ENCODE measurements around the gene PTTG2. TPM values are rescaled to one million over a fixed set of nuclear protein-coding genes. Genes with fewer than 3 reads are reported as not detected.
"Not testable (repeated sequence)": the region's sequence is repeated elsewhere in the genome, so short reads cannot be mapped to it uniquely, and the experiment has no call there.

The PTTG2 gene
- total RNA-seq, 1 experiment from 2014 or later: not detected

DNA sequence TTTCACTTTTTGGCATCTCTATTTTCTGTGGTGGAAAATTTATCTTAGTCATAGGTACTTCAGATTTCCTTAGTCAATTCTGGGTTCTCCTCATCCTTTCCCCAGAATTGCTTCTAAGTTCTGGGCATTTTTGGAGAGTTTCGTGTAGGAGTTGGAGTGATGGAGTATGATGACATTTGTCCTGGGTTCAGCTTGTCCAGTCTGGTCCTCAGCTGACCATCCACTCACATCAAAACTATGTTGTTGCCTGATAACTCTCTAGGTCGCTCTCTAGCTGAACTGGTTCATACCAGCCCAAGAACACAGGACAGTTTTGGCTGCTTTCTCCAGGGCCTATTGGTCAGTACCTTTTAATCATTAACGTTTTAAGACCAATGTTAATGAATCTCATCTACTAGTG, 13.2 kb downstream of the PTTG2 start:
- H3K4me1 Mint-ChIP-seq (ENCODE audit: low read depth, unreplicated experiment): peaks cover 7% of the 10 kb centered on the region
- no peak for DNase-seq
- no peak overlapping the region for H3K4me3 Mint-ChIP-seq (ENCODE audit: low read depth, unreplicated experiment)
- no peaks in the 10 kb centered on the region for H3K27me3 Mint-ChIP-seq (ENCODE audit: unreplicated experiment)
- H3K27ac Mint-ChIP-seq (ENCODE audit: unreplicated experiment): no peak overlapping the region
- peaks cover 3% of the 10 kb centered on the region for H3K9me3 Mint-ChIP-seq (ENCODE audit: low read depth, unreplicated experiment)
- peaks cover 6% of the 10 kb centered on the region for H3K36me3 Mint-ChIP-seq (ENCODE audit: insufficient read depth, unreplicated experiment)
- no TSS peak for BruUV-seq (replicated peaks)
- CTCF ChIA-PET: interaction anchor here (0.7 kb wide), 1 partner anchor 412 kb away, joined by 3 read pairs; no protein-coding TSS in a partner anchor
- TF ChIP-seq, protein P1, sequence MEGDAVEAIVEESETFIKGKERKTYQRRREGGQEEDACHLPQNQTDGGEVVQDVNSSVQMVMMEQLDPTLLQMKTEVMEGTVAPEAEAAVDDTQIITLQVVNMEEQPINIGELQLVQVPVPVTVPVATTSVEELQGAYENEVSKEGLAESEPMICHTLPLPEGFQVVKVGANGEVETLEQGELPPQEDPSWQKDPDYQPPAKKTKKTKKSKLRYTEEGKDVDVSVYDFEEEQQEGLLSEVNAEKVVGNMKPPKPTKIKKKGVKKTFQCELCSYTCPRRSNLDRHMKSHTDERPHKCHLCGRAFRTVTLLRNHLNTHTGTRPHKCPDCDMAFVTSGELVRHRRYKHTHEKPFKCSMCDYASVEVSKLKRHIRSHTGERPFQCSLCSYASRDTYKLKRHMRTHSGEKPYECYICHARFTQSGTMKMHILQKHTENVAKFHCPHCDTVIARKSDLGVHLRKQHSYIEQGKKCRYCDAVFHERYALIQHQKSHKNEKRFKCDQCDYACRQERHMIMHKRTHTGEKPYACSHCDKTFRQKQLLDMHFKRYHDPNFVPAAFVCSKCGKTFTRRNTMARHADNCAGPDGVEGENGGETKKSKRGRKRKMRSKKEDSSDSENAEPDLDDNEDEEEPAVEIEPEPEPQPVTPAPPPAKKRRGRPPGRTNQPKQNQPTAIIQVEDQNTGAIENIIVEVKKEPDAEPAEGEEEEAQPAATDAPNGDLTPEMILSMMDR (IDR thresholded peaks at IDR 0.05; ENCODE audit: unreplicated experiment): no peak
- intact Hi-C loops (cut with micrococcal nuclease; ENCODE audit: unreplicated experiment): no loop called here

DNA sequence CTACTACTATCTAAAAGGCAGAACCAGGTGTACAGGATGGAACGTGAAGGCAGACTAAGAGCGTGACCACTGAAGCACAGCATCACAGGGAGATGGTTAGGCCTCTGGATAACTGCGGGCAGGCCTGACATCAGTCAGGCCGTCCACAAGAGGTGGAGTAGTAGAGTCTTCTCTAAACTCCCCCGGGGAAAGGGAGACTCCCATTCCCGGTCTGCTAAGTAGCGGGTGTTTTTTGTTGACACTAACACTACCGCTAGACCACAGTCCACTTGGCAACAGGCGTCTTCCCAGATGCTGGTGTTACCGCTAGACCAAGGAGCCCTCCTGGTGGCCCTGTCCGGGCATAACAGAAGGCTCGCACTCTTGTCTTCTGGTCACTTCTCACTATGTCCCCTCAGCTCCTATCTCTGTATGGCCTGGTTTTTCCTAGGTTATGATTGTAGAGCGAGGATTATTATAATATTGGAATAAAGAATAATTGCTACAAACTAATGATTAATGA, 15.2 kb downstream of the PTTG2 start:
- CTCF ChIA-PET; H3K27me3 Mint-ChIP-seq (ENCODE audit: unreplicated experiment); H3K36me3 Mint-ChIP-seq (ENCODE audit: insufficient read depth, unreplicated experiment); BruUV-seq (replicated peaks); intact Hi-C loops (cut with micrococcal nuclease; ENCODE audit: unreplicated experiment); DNase-seq; H3K9me3 Mint-ChIP-seq (ENCODE audit: low read depth, unreplicated experiment); H3K4me3 Mint-ChIP-seq (ENCODE audit: low read depth, unreplicated experiment); H3K4me1 Mint-ChIP-seq (ENCODE audit: low read depth, unreplicated experiment); H3K27ac Mint-ChIP-seq (ENCODE audit: unreplicated experiment): not testable (repeated sequence)

DNA sequence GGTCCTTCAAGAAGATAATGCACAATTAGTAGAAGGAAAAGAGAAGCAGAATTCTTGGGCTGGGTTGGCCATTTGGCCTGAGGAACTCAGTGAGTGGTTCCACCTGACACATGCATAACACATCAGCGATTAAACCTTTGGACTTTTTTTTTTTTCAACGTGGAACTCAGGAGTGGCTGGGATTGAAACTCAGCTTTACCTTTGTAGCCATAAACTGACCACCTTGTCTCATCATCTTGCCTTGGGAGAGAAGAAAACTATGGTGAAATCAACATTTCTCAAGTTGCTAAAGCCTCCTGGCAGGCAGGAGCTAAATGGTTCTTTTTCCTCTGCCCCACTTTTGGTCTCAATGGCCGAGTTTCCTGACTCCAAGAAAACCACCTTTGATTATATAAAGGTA, 16.3 kb downstream of the PTTG2 start:
- CTCF ChIA-PET: no interaction called here
- DNase-seq: no peak
- H3K27me3 Mint-ChIP-seq (ENCODE audit: unreplicated experiment): no peaks in the 10 kb centered on the region
- H3K36me3 Mint-ChIP-seq (ENCODE audit: insufficient read depth, unreplicated experiment): peaks cover 6% of the 10 kb centered on the region
- H3K4me1 Mint-ChIP-seq (ENCODE audit: low read depth, unreplicated experiment): peaks cover 14% of the 10 kb centered on the region
- no peaks in the 10 kb centered on the region for H3K9me3 Mint-ChIP-seq (ENCODE audit: low read depth, unreplicated experiment)
- BruUV-seq (replicated peaks): no TSS peak
- H3K27ac Mint-ChIP-seq (ENCODE audit: unreplicated experiment): no peak overlapping the region
- peak overlapping the region; percentile 67 for H3K4me3 Mint-ChIP-seq (ENCODE audit: low read depth, unreplicated experiment)
- intact Hi-C loops (cut with micrococcal nuclease; ENCODE audit: unreplicated experiment): no loop called here
- TF ChIP-seq, protein P1 (IDR thresholded peaks at IDR 0.05; ENCODE audit: unreplicated experiment): no peak

DNA sequence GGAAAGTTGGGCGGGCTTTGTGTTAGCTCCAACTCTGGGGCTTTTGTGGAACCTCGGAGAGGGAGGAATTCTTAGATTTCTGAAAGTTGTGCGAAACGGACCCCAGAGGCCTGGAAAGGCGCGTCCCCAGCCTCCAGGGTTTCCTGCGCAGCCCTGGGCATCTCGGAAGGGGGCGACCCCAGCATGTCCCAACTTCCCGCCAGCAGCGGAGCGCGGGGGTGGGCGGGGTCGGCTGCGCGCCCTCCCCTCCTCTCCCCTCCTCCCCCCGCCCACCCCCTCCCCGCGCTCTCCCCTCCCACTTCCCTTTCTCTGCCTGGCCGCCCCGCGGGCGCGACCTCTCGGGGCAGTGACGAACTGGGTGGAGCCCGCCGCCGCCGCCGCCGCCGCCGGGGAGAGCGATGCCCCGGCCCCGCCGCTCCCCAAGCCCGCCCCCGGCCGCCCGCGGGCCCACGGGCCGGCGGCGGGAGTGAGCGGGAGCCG, 16.8 kb downstream of the PTTG2 start:
- Mint-ChIP-seq H3K27ac (ENCODE audit: unreplicated experiment) (no peak overlapping the region), H3K36me3 (ENCODE audit: insufficient read depth, unreplicated experiment) (peaks cover 6% of the 10 kb centered on the region)

More for the DNA sequence above, 16.8 kb downstream of the PTTG2 start:
- DNase-seq: peak; percentile 79
- BruUV-seq (replicated peaks): no TSS peak
- Mint-ChIP-seq H3K4me3 (ENCODE audit: low read depth, unreplicated experiment) (peak overlapping the region; percentile 67), H3K27me3 (ENCODE audit: unreplicated experiment) (no peaks in the 10 kb centered on the region), H3K4me1 (ENCODE audit: low read depth, unreplicated experiment) (peaks cover 19% of the 10 kb centered on the region), H3K9me3 (ENCODE audit: low read depth, unreplicated experiment) (no peaks in the 10 kb centered on the region)
- CTCF ChIA-PET: no interaction called here
- intact Hi-C loops (cut with micrococcal nuclease; ENCODE audit: unreplicated experiment): no loop called here
- TF ChIP-seq, protein P1 (IDR thresholded peaks at IDR 0.05; ENCODE audit: unreplicated experiment): no peak

Data from Calu3 (cell line).